ENCODE measurements around the gene GNA12.

DNA sequence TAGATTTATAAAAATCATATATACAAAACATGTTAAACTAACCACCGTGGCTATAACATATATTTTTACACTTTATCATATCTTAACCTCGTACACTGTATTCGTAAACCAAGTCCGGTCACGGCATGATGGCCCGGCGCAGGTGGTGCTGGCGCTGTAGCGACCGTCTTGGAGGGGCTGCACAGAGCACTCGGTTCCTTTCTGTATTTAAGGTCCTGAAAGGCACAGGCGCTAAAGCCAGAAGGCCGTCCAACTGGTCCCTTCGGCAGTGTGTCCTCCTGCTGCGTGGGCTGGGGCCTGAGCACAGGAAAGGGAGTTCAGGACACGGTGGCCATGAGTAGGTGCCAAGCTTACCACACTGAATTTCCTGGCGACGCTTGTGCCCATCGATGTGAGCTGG lies 122.3 kb downstream of the GNA12 start:
- TF ChIP-seq, protein P1, sequence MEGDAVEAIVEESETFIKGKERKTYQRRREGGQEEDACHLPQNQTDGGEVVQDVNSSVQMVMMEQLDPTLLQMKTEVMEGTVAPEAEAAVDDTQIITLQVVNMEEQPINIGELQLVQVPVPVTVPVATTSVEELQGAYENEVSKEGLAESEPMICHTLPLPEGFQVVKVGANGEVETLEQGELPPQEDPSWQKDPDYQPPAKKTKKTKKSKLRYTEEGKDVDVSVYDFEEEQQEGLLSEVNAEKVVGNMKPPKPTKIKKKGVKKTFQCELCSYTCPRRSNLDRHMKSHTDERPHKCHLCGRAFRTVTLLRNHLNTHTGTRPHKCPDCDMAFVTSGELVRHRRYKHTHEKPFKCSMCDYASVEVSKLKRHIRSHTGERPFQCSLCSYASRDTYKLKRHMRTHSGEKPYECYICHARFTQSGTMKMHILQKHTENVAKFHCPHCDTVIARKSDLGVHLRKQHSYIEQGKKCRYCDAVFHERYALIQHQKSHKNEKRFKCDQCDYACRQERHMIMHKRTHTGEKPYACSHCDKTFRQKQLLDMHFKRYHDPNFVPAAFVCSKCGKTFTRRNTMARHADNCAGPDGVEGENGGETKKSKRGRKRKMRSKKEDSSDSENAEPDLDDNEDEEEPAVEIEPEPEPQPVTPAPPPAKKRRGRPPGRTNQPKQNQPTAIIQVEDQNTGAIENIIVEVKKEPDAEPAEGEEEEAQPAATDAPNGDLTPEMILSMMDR (IDR thresholded peaks at IDR 0.05; ENCODE audit: low read depth, low read length, poor library complexity, severe bottlenecking): no peak
- TF ChIP-seq EZH2phosphoT487 (IDR thresholded peaks at IDR 0.05; ENCODE audit: borderline replicate concordance, low read length): no peak
